SK-N-SH (cell line): ENCODE data around the gene CUEDC1. TPM values are rescaled to one million over a fixed set of nuclear protein-coding genes. Genes with fewer than 3 reads are reported as not detected.

Source experiments
- CTCF ChIA-PET: fragments of 300-600, 350-600 bp; formaldehyde crosslinking; extraction: SDS; loops from one replicate; lab custom pipeline; 2021; lab: Yijun Ruan, JAX
- POLR2A ChIA-PET: fragments of 350-600 bp; sonication (Branson Sonifier 250); formaldehyde crosslinking; extraction: SDS; loops from one replicate; lab custom pipeline; 2020; ENCODE audit warnings: antibody characterized with exemption, inconsistent platforms; lab: Yijun Ruan, JAX
- DNase-seq: peaks from one replicate; pipeline ENCODE4 v3.0.0; 2012
- H2AFZ ChIP-seq: fragments of 200-600 bp; sonication (generic); 2 replicates; pipeline ENCODE4 v1.8.1; 2016; ENCODE audit warnings: antibody characterized with exemption, mild to moderate bottlenecking, low read depth
- H3F3A ChIP-seq: fragments of 200-600 bp; sonication (generic); replicated peaks from 2 replicates; pipeline ENCODE3; 2016; ENCODE audit warnings: antibody characterized with exemption, mild to moderate bottlenecking; ENCODE audit not compliant: insufficient read depth
- H3K27ac ChIP-seq, 2 experiments: fragments of 200-500 bp in 1 of 2; fragments of 200-600 bp in 1 of 2; sonication (Bioruptor generic) in 1 of 2; sonication (generic), shearing (Covaris generic) in 1 of 2; 2 replicates each; pipeline versions ENCODE4 v1.5.1 to v1.6.1; 2014 to 2016; ENCODE audit warnings: low read depth in 2 of 2, inconsistent platforms in 1 of 2, low read length in 1 of 2, mild to moderate bottlenecking in 1 of 2, mixed read lengths in 1 of 2
- H3K27me3 ChIP-seq: fragments of 200-600 bp; sonication (generic), shearing (Covaris generic); 2 replicates; pipeline ENCODE4 v1.6.1; 2016; ENCODE audit warnings: mixed run types; ENCODE audit not compliant: insufficient read depth
- H3K36me3 ChIP-seq, 2 experiments: fragments of 200-500 bp in 1 of 2; fragments of 200-600 bp in 1 of 2; sonication (Bioruptor generic) in 1 of 2; sonication (generic) in 1 of 2; replicated peaks in 1 of 2; 2 replicates each; pipeline versions ENCODE3 to v1.5.1; 2014 to 2016; ENCODE audit warnings: low read length in 1 of 2, mild to moderate bottlenecking in 1 of 2; ENCODE audit not compliant: insufficient read depth in 2 of 2, control insufficient read depth in 1 of 2
- H3K4me1 ChIP-seq, 2 experiments: fragments of 200-500 bp in 1 of 2; fragments of 200-600 bp in 1 of 2; sonication (Bioruptor generic) in 1 of 2; sonication (generic), shearing (Covaris generic) in 1 of 2; 2 replicates each; pipeline versions ENCODE4 v1.5.1 to v1.6.1; 2014 to 2016; ENCODE audit warnings: low read depth in 1 of 2, low read length in 1 of 2, mixed run types in 1 of 2; ENCODE audit not compliant: insufficient read depth in 2 of 2, control insufficient read depth in 1 of 2
- H3K4me2 ChIP-seq: fragments of 200-600 bp; sonication (generic), shearing (Covaris generic); 2 replicates; pipeline ENCODE4 v1.6.1; 2017; ENCODE audit warnings: mixed run types
- H3K4me3 ChIP-seq, 2 experiments: fragments of 200-500 bp in 1 of 2; fragments of 200-600 bp in 1 of 2; sonication (Bioruptor generic) in 1 of 2; sonication (generic), shearing (Covaris generic) in 1 of 2; 2 replicates each; pipeline versions ENCODE4 v1.5.1 to v1.8.1; 2014 to 2016; ENCODE audit warnings: low read depth in 2 of 2, inconsistent platforms in 1 of 2, low read length in 1 of 2, mild to moderate bottlenecking in 1 of 2, mixed read lengths in 1 of 2, moderate library complexity in 1 of 2
- H3K79me2 ChIP-seq: fragments of 200-600 bp; sonication (generic); 2 replicates; pipeline ENCODE4 v1.8.1; 2017; ENCODE audit warnings: mild to moderate bottlenecking; ENCODE audit not compliant: insufficient read depth
- H3K9ac ChIP-seq: fragments of 200-600 bp; sonication (generic); 2 replicates; pipeline ENCODE4 v1.6.1; 2017; ENCODE audit warnings: mixed run types
- H3K9me2 ChIP-seq: fragments of 200-600 bp; sonication (generic); 2 replicates; pipeline ENCODE4 v1.6.1; 2017; ENCODE audit warnings: mixed run types
- H3K9me3 ChIP-seq: fragments of 200-600 bp; sonication (generic); 2 replicates; pipeline ENCODE4 v1.6.1; 2017; ENCODE audit warnings: mixed run types, mild to moderate bottlenecking, moderate library complexity
- H4K20me1 ChIP-seq: fragments of 200-600 bp; sonication (generic); 2 replicates; pipeline ENCODE4 v1.6.1; 2017; ENCODE audit warnings: mild to moderate bottlenecking, mixed run types; ENCODE audit not compliant: insufficient read depth
- CHD2 ChIP-seq: fragments of 150-350 bp; IDR thresholded peaks from 2 replicates; pipeline ENCODE4 v1.6.1; 2018; ENCODE audit warnings: low read length; ENCODE audit not compliant: partially characterized antibody
- EP300 ChIP-seq, 2 experiments: IDR thresholded peaks; 2 replicates each; pipeline versions ENCODE4 v1.4.0 to v1.6.1; 2012; ENCODE audit warnings: borderline replicate concordance in 1 of 2, low read depth in 1 of 2, low read length in 1 of 2
- FOSL2 ChIP-seq: IDR thresholded peaks from 2 replicates; pipeline ENCODE4 v1.4.0; 2012; ENCODE audit warnings: low read depth, mild to moderate bottlenecking, moderate library complexity, borderline replicate concordance
- FOXJ3 ChIP-seq: sonication (generic); formaldehyde crosslinking; IDR thresholded peaks from 2 replicates; pipeline ENCODE4 v1.5.1; 2020; ENCODE audit warnings: mild to moderate bottlenecking, missing genetic modification reagents
- FOXM1 ChIP-seq: IDR thresholded peaks from 2 replicates; pipeline ENCODE4 v1.4.0; 2012; ENCODE audit warnings: low read depth, mild to moderate bottlenecking
- GABPA ChIP-seq: IDR thresholded peaks from 2 replicates; pipeline ENCODE4 v1.4.0; 2012; ENCODE audit warnings: low read depth, mild to moderate bottlenecking
- POLR2AphosphoS5 ChIP-seq: IDR thresholded peaks from 2 replicates; pipeline ENCODE4 v1.6.1; 2012; ENCODE audit warnings: low read depth, low read length
- RAD21 ChIP-seq: IDR thresholded peaks from 2 replicates; pipeline ENCODE4 v1.6.1; 2012; ENCODE audit warnings: mild to moderate bottlenecking, low read length
- SIN3A ChIP-seq: IDR thresholded peaks from 2 replicates; pipeline ENCODE4 v1.6.1; 2012; ENCODE audit warnings: low read depth, mild to moderate bottlenecking, low read length, moderate library complexity, borderline replicate concordance
- SMC3 ChIP-seq: IDR thresholded peaks from 2 replicates; pipeline ENCODE4 v1.6.1; 2012; ENCODE audit warnings: low read depth, low read length, improper control_type of control experiment
- TAF1 ChIP-seq: IDR thresholded peaks from 2 replicates; pipeline ENCODE4 v1.6.1; 2012; ENCODE audit warnings: low read depth, mild to moderate bottlenecking, low read length, moderate library complexity, borderline replicate concordance
- TCF12 ChIP-seq: IDR thresholded peaks from 2 replicates; pipeline ENCODE4 v1.4.0; 2012
- USF2 ChIP-seq: fragments of 150-350 bp; IDR thresholded peaks from 2 replicates; pipeline ENCODE4 v1.6.1; 2017; ENCODE audit warnings: antibody characterized with exemption, low read length, low read depth, borderline replicate concordance
- WGBS: methylation state at CpG from one replicate; pipeline ENCODE4 v1.1.6; 2017; ENCODE audit warnings: low lambda C conversion rate; 5-methylcytosine and 5-hydroxymethylcytosine counted together
- polyA plus RNA-seq, 3 experiments: library from polyadenylated mRNA; depleted of rRNA; stranded (reverse); fragments of >200 nt; gene quantifications; 2 replicates each; pipeline ENCODE4 v1.2.3, GENCODE V29; 2012
- TF ChIP-seq, protein P1 (sequence below): IDR thresholded peaks from 2 replicates; pipeline ENCODE4 v1.4.0; 2012; ENCODE audit warnings: low read depth, borderline replicate concordance

CUEDC1 gene
- polyA plus RNA-seq, 1 of the 3 experiments (the other 2 are of a cell fraction) = 58.9 TPM

DNA sequence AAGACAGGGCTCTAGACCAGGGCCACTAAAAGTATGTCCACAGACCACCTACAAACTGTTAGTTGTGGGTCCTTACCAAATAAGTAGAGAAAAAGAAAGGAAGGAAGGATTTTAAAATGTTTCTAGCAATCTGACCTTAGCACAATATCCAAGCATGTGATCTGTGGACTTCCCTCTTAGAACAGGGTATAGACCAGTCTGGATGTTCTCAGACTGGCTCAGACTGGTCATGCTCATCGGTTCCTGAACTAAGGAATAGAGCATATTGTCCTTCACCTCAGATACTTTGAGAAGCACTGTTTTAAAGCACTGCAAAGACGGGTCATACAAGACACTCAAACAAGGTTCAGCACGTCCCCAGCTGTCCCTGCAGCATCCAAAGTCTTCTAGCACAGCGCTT lies 25.8 kb downstream of the CUEDC1 start:
- H3K4me3 ChIP-seq = no peak overlapping the region
- no peak for DNase-seq
- POLR2A ChIA-PET = no interaction called here
- no peaks in the 10 kb centered on the region for H3K9me3 ChIP-seq
- no peak overlapping the region for H2AFZ ChIP-seq
- no peaks in the 10 kb centered on the region for H3K27me3 ChIP-seq
- no peaks in the 10 kb centered on the region for H3K36me3 ChIP-seq
- no peak overlapping the region for H3K4me2 ChIP-seq
- peaks cover 8% of the 10 kb centered on the region for H4K20me1 ChIP-seq
- peaks cover 10% of the 10 kb centered on the region for H3F3A ChIP-seq
- peaks cover 22 to 24% of the 10 kb centered on the region in 2 experiments; a peak in 3 of 4 replicates for H3K4me1 ChIP-seq
- peaks cover 95% of the 10 kb centered on the region for H3K79me2 ChIP-seq
- no peak overlapping the region for H3K9ac ChIP-seq
- CTCF ChIA-PET = interaction anchor here (2.6 kb wide), 1 partner anchor 14 kb away, joined by 6 read pairs; no protein-coding TSS in a partner anchor
- WGBS = 91% methylated on average over 4 of the region's 4 CpGs
- no peak overlapping the region for H3K27ac ChIP-seq
- H3K9me2 ChIP-seq = no peaks in the 10 kb centered on the region
- no peak for TF ChIP-seq USF2
- no peak for TF ChIP-seq SIN3A
- no peak for TF ChIP-seq FOSL2
- no peak for TF ChIP-seq RAD21
- no peak for TF ChIP-seq FOXM1
- no peak for TF ChIP-seq EP300 (IDR thresholded peaks at IDR 0.05; ENCODE audit: borderline replicate concordance in 1 of 2, low read depth in 1 of 2, low read length in 1 of 2)
- no peak for TF ChIP-seq SMC3
- TF ChIP-seq, protein P1, sequence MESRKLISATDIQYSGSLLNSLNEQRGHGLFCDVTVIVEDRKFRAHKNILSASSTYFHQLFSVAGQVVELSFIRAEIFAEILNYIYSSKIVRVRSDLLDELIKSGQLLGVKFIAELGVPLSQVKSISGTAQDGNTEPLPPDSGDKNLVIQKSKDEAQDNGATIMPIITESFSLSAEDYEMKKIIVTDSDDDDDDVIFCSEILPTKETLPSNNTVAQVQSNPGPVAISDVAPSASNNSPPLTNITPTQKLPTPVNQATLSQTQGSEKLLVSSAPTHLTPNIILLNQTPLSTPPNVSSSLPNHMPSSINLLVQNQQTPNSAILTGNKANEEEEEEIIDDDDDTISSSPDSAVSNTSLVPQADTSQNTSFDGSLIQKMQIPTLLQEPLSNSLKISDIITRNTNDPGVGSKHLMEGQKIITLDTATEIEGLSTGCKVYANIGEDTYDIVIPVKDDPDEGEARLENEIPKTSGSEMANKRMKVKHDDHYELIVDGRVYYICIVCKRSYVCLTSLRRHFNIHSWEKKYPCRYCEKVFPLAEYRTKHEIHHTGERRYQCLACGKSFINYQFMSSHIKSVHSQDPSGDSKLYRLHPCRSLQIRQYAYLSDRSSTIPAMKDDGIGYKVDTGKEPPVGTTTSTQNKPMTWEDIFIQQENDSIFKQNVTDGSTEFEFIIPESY = no peak
- TF ChIP-seq POLR2AphosphoS5 = no peak
- no peak for TF ChIP-seq CHD2
- TF ChIP-seq FOXJ3 (CRISPR knock-in tag) = no peak
- TF ChIP-seq GABPA = no peak

- Histone ChIP-seq H3F3A (peaks cover 9% of the 10 kb centered on the region), H3K4me3 (no peak overlapping the region), H3K9me2 (no peaks in the 10 kb centered on the region), H3K4me1 (peaks cover 22 to 24% of the 10 kb centered on the region in 2 experiments; a peak in 3 of 4 replicates), H2AFZ (no peak overlapping the region), H3K27me3 (no peaks in the 10 kb centered on the region), H3K9me3 (no peaks in the 10 kb centered on the region), H3K9ac (no peak overlapping the region), H3K36me3 (no peaks in the 10 kb centered on the region), H3K79me2 (peaks cover 95% of the 10 kb centered on the region), H4K20me1 (peaks cover 8% of the 10 kb centered on the region), H3K27ac (no peak overlapping the region), H3K4me2 (no peak overlapping the region)
- WGBS = 90% methylated on average over 5 of the region's 5 CpGs
- CTCF ChIA-PET = no interaction called here
- POLR2A ChIA-PET = no interaction called here
- DNase-seq = no peak
- TF ChIP-seq SMC3 (no peak), GABPA (no peak), TCF12 (no peak), TAF1 (no peak)
These were observed 26.3 kb downstream of the CUEDC1 start for GRCh38 chr17:57928928-57929327.
